ENCODE results near the gene EN1.

GRCh38 chr2:118841450-118841827, 6.0 kb downstream of the EN1 start:
- TF ChIP-seq CTCF (IDR thresholded peaks at IDR 0.05) (no peak), POLR2A (IDR thresholded peaks at IDR 0.05) (no peak), POLR2AphosphoS5 (IDR thresholded peaks at IDR 0.05) (no peak)

Data from upper lobe of left lung (tissue), 4 donors.